ENCODE results near the gene BICC1.

BICC1 gene

DNA sequence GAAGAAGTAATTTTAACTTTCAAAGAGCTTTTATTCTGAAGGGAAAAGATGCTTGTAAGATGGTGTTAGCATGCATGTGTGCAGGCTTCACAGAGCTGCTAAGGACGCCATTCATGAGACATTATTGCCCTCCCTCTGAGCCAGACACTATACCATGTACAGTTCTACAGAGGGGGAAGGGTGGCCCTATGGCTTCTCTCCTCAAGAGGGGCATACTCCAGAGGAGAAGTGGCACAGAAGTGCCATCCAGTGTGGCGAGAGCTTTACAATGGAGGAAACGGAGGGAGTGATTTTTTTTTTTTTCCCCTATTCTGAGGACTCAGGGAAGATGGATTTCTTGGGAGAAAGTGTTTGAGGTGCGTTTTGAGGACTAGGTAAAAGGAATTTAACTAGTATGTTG lies 119.5 kb downstream of the BICC1 start:
- Histone ChIP-seq H3K27me3 (ENCODE audit: insufficient read depth, low read length) (no peaks in the 10 kb centered on the region), H3K4me1 (ENCODE audit: control insufficient read depth, insufficient read depth, low read length, unreplicated experiment) (peaks cover 23% of the 10 kb centered on the region), H3K4me3 (ENCODE audit: low read depth, low read length) (no peak overlapping the region; the same call in 1 of the 2 replicates), H3K36me3 (ENCODE audit: insufficient read depth, low read length) (no peaks in the 10 kb centered on the region; the same call in 1 of the 2 replicates), H3K79me2 (ENCODE audit: control insufficient read depth, insufficient read depth, low read length, unreplicated experiment) (peaks cover 9% of the 10 kb centered on the region), H2AFZ (ENCODE audit: low read length, unreplicated experiment) (no peak overlapping the region), H3K27ac (ENCODE audit: low read depth, low read length) (peak overlapping the region; percentile 68)

DNA sequence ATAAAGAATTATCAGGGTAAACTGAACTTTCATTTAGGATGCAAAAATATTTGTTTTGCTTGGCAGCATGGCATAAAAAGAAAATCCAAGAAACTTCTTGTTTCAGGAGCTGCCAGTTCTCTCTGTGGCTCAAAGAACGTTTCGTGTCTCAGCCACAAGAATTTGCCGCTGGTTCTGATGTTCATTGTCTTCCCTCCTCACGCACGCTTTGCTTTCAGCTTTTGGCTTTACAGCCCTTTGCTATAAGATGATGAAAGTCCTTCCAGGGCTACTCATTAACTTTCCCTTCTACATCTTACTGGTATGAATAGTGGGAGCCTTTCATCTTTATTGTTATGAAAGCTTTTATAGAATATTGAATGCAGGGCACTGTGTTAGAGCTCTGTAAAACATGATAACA lies 124.7 kb downstream of the BICC1 start:
- H2AFZ ChIP-seq (ENCODE audit: low read length, unreplicated experiment), result peak overlapping the region; percentile 51
- H3K4me3 ChIP-seq (ENCODE audit: low read depth, low read length), result peak overlapping the region; percentile 64
- no peaks in the 10 kb centered on the region for H3K27me3 ChIP-seq (ENCODE audit: insufficient read depth, low read length)
- H3K79me2 ChIP-seq (ENCODE audit: control insufficient read depth, insufficient read depth, low read length, unreplicated experiment), result peaks cover 13% of the 10 kb centered on the region
- peak overlapping the region; percentile 92 for H3K27ac ChIP-seq (ENCODE audit: low read depth, low read length)
- H3K36me3 ChIP-seq (ENCODE audit: insufficient read depth, low read length), result no peaks in the 10 kb centered on the region; the same call in 1 of the 2 replicates
- H3K4me1 ChIP-seq (ENCODE audit: control insufficient read depth, insufficient read depth, low read length, unreplicated experiment), result peaks cover 45% of the 10 kb centered on the region

DNA sequence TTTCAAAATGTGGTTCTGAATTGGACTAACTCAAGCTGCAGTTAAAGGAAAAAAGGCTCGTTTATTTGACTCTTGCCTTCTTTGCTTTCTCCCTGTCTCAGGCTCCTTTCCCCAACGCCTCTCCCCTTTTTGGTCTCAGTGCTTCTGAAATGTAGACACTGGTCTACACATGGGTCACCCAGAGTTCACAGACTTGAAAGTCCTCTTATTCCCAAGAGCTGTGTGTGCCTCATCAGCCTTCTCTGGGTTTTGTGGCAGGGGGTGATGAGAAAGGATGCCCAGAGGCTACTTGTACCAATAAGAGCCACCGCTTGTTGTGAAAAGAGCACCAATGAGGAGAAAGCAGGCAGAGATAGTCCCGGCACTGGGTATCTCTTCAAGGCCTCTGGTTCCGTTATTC lies 125.7 kb downstream of the BICC1 start:
- Histone ChIP-seq H3K27ac (ENCODE audit: low read depth, low read length) (peak overlapping the region; percentile 92), H3K4me1 (ENCODE audit: control insufficient read depth, insufficient read depth, low read length, unreplicated experiment) (peaks cover 55% of the 10 kb centered on the region), H3K27me3 (ENCODE audit: insufficient read depth, low read length) (no peaks in the 10 kb centered on the region), H2AFZ (ENCODE audit: low read length, unreplicated experiment) (no peak overlapping the region), H3K79me2 (ENCODE audit: control insufficient read depth, insufficient read depth, low read length, unreplicated experiment) (peaks cover 19% of the 10 kb centered on the region), H3K36me3 (ENCODE audit: insufficient read depth, low read length) (no peaks in the 10 kb centered on the region; the same call in 1 of the 2 replicates), H3K4me3 (ENCODE audit: low read depth, low read length) (peak overlapping the region; percentile 64; the same call in 1 of the 2 replicates)

DNA sequence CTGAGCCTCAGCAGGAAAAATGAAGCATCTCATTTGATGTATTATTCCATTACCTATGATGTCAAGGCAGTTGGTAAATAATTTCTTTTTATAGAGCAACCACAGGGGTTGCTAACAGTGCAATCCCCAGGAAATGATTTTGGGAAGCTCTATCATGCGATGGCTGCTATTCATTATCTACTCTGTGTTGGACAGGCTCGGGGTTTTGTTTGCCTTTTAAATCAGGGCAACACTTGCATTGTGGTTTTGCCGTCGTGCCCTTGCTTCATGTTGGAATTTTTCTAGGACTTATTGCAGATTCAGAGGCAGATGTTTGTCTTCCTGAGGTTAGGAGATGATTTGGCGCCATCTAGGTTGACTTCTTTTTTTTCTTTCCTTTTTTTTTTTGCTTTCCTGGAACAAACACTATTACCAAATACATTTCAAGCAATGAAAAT lies 128.4 kb downstream of the BICC1 start:
- Histone ChIP-seq H3K4me3 (ENCODE audit: low read depth, low read length) (peak overlapping the region; percentile 46), H3K27me3 (ENCODE audit: insufficient read depth, low read length) (no peaks in the 10 kb centered on the region), H3K4me1 (ENCODE audit: control insufficient read depth, insufficient read depth, low read length, unreplicated experiment) (peaks cover 72% of the 10 kb centered on the region), H3K36me3 (ENCODE audit: insufficient read depth, low read length) (no peaks in the 10 kb centered on the region), H2AFZ (ENCODE audit: low read length, unreplicated experiment) (no peak overlapping the region), H3K79me2 (ENCODE audit: control insufficient read depth, insufficient read depth, low read length, unreplicated experiment) (peaks cover 37% of the 10 kb centered on the region), H3K27ac (ENCODE audit: low read depth, low read length) (peak overlapping the region; percentile 96)

DNA sequence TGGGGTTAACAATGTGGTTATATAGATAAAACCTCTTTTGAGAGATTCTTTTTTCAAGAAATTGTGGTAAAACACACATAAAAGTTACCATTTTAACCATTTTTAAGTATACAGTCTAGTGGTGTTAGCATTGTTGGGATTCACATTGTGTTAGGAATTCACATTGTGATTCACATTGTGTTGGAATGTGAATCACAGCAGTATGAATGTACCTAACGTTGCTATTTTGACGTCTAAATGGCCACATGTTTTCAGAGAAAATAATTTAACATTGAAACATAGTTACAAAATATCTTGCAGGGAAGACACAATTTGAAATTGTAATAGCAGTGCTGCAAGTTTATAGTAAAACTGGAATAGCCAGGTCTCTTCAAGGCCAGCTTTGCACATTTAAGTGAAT lies 129.0 kb downstream of the BICC1 start:
- H2AFZ ChIP-seq (ENCODE audit: low read length, unreplicated experiment), result no peak overlapping the region
- peaks cover 71% of the 10 kb centered on the region for H3K4me1 ChIP-seq (ENCODE audit: control insufficient read depth, insufficient read depth, low read length, unreplicated experiment)
- H3K79me2 ChIP-seq (ENCODE audit: control insufficient read depth, insufficient read depth, low read length, unreplicated experiment), result peaks cover 37% of the 10 kb centered on the region
- H3K36me3 ChIP-seq (ENCODE audit: insufficient read depth, low read length), result no peaks in the 10 kb centered on the region
- H3K4me3 ChIP-seq (ENCODE audit: low read depth, low read length), result peak overlapping the region; percentile 46
- H3K27me3 ChIP-seq (ENCODE audit: insufficient read depth, low read length), result no peaks in the 10 kb centered on the region
- peak overlapping the region; percentile 96 for H3K27ac ChIP-seq (ENCODE audit: low read depth, low read length)

DNA sequence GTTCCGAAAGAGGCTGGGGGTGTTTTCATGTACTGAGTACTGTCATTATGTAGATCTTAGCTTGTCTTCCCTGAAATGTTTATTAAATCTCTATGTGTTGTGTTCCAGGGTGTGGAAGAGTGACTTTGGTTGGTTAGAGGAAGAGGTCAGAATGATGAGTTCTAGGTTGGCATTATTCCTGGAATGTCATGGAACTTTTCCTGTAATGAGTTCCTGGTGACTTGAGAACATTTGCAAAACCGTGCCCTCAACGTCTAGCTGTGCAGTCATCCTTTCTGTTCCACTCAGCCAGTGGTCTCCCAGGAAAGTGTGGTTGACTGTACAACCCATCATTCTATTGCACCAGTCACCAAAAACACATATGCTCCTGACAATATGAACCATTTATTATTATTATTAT lies 129.6 kb downstream of the BICC1 start:
- Histone ChIP-seq H3K4me1 (ENCODE audit: control insufficient read depth, insufficient read depth, low read length, unreplicated experiment) (peaks cover 73% of the 10 kb centered on the region), H3K27ac (ENCODE audit: low read depth, low read length) (peak overlapping the region; percentile 96), H3K79me2 (ENCODE audit: control insufficient read depth, insufficient read depth, low read length, unreplicated experiment) (peaks cover 38% of the 10 kb centered on the region)

DNA sequence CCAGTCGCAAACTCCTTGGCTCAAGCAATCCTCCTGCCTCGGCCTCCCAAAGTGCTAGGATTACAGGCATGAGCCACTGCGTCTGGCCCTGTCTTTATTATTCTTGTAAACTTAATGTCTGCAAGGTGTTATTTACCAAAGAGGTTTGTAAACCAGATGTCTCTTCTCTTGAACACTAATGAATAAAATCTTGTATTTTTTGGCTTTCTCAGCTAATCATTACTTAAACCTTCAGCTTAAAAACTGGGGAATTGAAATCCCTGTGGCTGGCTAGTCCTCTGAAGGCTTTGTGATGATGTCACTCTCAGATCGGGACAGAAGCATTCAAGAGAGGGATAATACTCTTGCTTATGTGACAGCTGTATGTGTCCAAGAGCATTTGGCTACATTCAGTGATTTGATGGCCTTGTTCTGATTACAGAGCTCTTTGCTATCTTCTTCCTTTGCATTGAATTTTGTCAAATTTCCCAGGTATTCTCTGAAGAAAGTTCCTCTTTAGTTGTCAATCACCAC lies 130.3 kb downstream of the BICC1 start:
- Histone ChIP-seq H3K36me3 (ENCODE audit: insufficient read depth, low read length) (no peaks in the 10 kb centered on the region), H3K27ac (ENCODE audit: low read depth, low read length) (peak overlapping the region; percentile 96), H3K4me3 (ENCODE audit: low read depth, low read length) (no peak overlapping the region), H3K4me1 (ENCODE audit: control insufficient read depth, insufficient read depth, low read length, unreplicated experiment) (peaks cover 74% of the 10 kb centered on the region), H2AFZ (ENCODE audit: low read length, unreplicated experiment) (no peak overlapping the region), H3K27me3 (ENCODE audit: insufficient read depth, low read length) (no peaks in the 10 kb centered on the region), H3K79me2 (ENCODE audit: control insufficient read depth, insufficient read depth, low read length, unreplicated experiment) (peaks cover 43% of the 10 kb centered on the region)

More for the DNA sequence above, 129.6 kb downstream of the BICC1 start:
- Histone ChIP-seq H3K4me3 (ENCODE audit: low read depth, low read length) (peak overlapping the region; percentile 46; the same call in 1 of the 2 replicates), H3K36me3 (ENCODE audit: insufficient read depth, low read length) (no peaks in the 10 kb centered on the region), H3K27me3 (ENCODE audit: insufficient read depth, low read length) (no peaks in the 10 kb centered on the region), H2AFZ (ENCODE audit: low read length, unreplicated experiment) (no peak overlapping the region)

DNA sequence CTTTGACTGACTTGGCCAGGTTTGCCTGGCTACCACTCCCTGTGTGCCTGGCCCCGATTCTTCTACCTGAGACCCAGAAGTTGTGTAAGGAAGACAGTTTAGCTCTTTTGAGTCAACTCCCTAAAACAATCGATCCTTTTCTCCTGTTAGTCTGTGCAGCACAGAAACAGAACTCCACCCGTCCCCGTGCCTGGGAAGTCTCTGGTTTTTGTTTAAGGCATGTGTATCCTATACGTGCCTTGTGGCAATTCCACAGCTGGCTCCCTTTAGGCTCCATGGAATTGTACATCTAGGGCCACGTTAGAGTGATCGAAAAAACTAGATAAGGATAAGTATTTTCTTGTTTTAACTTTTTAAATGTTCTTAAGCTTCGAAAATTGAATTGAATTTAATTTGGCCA lies 131.6 kb downstream of the BICC1 start:
- no peaks in the 10 kb centered on the region for H3K27me3 ChIP-seq (ENCODE audit: insufficient read depth, low read length)
- H3K36me3 ChIP-seq (ENCODE audit: insufficient read depth, low read length), result no peaks in the 10 kb centered on the region
- peaks cover 42% of the 10 kb centered on the region for H3K79me2 ChIP-seq (ENCODE audit: control insufficient read depth, insufficient read depth, low read length, unreplicated experiment)
- peaks cover 71% of the 10 kb centered on the region for H3K4me1 ChIP-seq (ENCODE audit: control insufficient read depth, insufficient read depth, low read length, unreplicated experiment)
- peak overlapping the region; percentile 96; the same call in 1 of the 2 replicates for H3K27ac ChIP-seq (ENCODE audit: low read depth, low read length)
- no peak overlapping the region for H2AFZ ChIP-seq (ENCODE audit: low read length, unreplicated experiment)
- H3K4me3 ChIP-seq (ENCODE audit: low read depth, low read length), result no peak overlapping the region

DNA sequence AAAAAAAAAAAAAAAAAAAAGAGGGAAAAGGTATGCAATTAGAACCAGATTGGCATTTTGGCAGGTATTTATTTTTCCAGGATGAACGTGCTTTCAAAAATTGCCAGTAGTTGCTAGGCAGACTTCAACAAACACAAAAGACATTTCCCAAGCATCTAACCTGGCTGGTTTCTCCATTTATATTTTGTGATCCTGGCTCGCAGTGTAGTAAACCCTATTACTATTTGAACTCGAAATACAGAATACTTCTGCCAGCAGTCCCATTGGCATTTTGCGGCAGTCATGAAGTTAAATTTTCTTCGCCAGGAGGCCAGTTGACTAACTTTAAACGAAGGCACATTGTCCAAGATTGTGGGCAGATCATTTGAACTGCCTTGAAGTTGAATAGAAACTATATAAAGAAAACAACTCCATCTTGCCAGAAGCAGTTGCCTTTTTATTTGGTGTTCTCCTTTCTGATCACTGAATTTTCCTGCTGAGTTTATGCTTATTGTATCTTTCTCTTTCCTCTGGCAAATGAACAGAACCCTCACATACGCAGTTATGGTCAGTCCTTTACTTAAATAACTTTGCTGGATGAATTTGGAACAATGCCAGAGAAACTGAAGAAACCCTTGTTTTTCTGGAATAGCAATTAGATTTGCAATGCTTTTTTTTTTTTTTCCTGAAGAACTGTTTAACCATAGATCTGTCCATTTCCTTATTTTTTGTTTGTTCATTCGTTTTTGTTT lies 132.9 kb downstream of the BICC1 start:
- H3K4me3 ChIP-seq (ENCODE audit: low read depth, low read length), result no peak overlapping the region
- peak overlapping the region; percentile 11; the same call in 1 of the 2 replicates for H3K27ac ChIP-seq (ENCODE audit: low read depth, low read length)

DNA sequence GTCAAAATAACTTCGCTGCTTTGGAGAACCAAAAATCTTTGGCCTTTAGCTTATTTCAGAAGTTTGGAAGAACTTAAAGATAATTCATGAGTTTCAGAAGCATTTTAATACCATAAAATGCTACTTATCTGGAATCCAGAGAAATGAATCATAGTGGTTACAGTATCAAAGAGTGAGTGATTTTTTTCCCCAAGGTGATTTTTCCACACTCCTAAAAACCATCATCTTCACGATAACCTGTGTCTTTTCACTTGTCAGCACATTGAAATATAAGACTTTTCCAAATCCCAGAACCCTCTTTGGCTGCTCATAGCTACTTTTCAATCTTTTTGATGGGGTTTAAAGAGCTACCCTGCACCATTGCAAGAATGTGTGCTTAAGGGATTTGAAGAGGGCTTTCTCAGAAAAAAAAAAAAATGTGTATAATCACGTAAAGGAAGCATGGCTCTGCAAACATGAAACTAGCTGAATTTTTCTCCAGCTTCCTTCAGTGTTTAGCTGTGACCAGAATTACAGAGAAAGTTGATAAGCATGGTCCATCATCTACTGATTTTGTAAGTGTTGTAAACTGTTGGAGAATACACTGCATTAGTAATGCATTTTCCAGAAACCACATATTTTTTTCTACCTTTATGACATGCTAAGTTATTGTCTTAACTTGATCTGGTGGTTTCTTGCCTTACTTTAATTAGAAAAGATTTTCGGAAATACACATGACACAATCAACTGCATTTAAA lies 134.9 kb downstream of the BICC1 start:
- Histone ChIP-seq H3K27me3 (ENCODE audit: insufficient read depth, low read length) (no peaks in the 10 kb centered on the region), H3K4me3 (ENCODE audit: low read depth, low read length) (peak overlapping the region; percentile 40; the same call in 1 of the 2 replicates), H3K4me1 (ENCODE audit: control insufficient read depth, insufficient read depth, low read length, unreplicated experiment) (peaks cover 72% of the 10 kb centered on the region), H3K79me2 (ENCODE audit: control insufficient read depth, insufficient read depth, low read length, unreplicated experiment) (peaks cover 41% of the 10 kb centered on the region), H3K27ac (ENCODE audit: low read depth, low read length) (peak overlapping the region; percentile 1; the same call in 1 of the 2 replicates), H2AFZ (ENCODE audit: low read length, unreplicated experiment) (no peak overlapping the region), H3K36me3 (ENCODE audit: insufficient read depth, low read length) (no peaks in the 10 kb centered on the region)

More for the DNA sequence above, 132.9 kb downstream of the BICC1 start:
- Histone ChIP-seq H3K36me3 (ENCODE audit: insufficient read depth, low read length) (no peaks in the 10 kb centered on the region), H3K4me1 (ENCODE audit: control insufficient read depth, insufficient read depth, low read length, unreplicated experiment) (peaks cover 70% of the 10 kb centered on the region), H2AFZ (ENCODE audit: low read length, unreplicated experiment) (no peak overlapping the region), H3K79me2 (ENCODE audit: control insufficient read depth, insufficient read depth, low read length, unreplicated experiment) (peaks cover 41% of the 10 kb centered on the region), H3K27me3 (ENCODE audit: insufficient read depth, low read length) (no peaks in the 10 kb centered on the region)
